ENCODE measurements around the gene FZD2. TPM values are rescaled to one million over a fixed set of nuclear protein-coding genes. Genes with fewer than 3 reads are reported as not detected.

FZD2 gene
- polyA plus RNA-seq, 2 of the 4 experiments (the other 2 are of a cell fraction): 25.8 to 54.9 TPM

GRCh38 chr17:44591206-44591605 lies 33.9 kb downstream of the FZD2 start:
- no peak for FAIRE-seq
- ChIA-PET CTCF (interaction anchor here (0.6 to 5.1 kb wide), 4 partner anchors 9 to 372 kb away, joined by 3 to 36 read pairs (median 4); partner anchors contain the start of gene UBTF), POLR2A (no interaction called here)
- TF ChIP-seq CBX8 (IDR thresholded peaks at IDR 0.05): no peak
- TF ChIP-seq ATOH8 (CRISPR knock-in tag; IDR thresholded peaks at IDR 0.05; ENCODE audit: low read depth): no peak
- no peak for TF ChIP-seq RCOR1 (IDR thresholded peaks at IDR 0.05; ENCODE audit: low read depth, low read length)
- no peak for TF ChIP-seq EHF (CRISPR knock-in tag; IDR thresholded peaks at IDR 0.05)
- TF ChIP-seq CTCF (IDR thresholded peaks at IDR 0.05): no peak
- no peak for TF ChIP-seq NPAS2 (CRISPR knock-in tag; IDR thresholded peaks at IDR 0.05; ENCODE audit: borderline replicate concordance)
- TF ChIP-seq E2F6 (IDR thresholded peaks at IDR 0.05; ENCODE audit: borderline replicate concordance, low read depth): no peak
- TF ChIP-seq ZC3H11A (IDR thresholded peaks at IDR 0.05): no peak
- no peak for TF ChIP-seq ZNF302 (CRISPR knock-in tag; IDR thresholded peaks at IDR 0.05)
- TF ChIP-seq CHD4 (IDR thresholded peaks at IDR 0.05; ENCODE audit: borderline replicate concordance): no peak
- TF ChIP-seq HEYL (CRISPR knock-in tag; IDR thresholded peaks at IDR 0.05): no peak
- TF ChIP-seq SREBF2 (IDR thresholded peaks at IDR 0.05): no peak
- no peak for TF ChIP-seq HES2 (IDR thresholded peaks at IDR 0.05)
- no peak for TF ChIP-seq SMC3 (IDR thresholded peaks at IDR 0.05)
- no peak for DNase-seq (ENCODE audit: low read depth in 1 of 2, low spot score in 1 of 2)
- H3K4me3 ChIP-seq: no peak overlapping the region
- peak overlapping the region in 1 of 2 experiments; percentile 77; a peak in 3 of 6 replicates for H3K27ac ChIP-seq
- no peaks in the 10 kb centered on the region for H3K9me3 ChIP-seq
- H3K4me2 ChIP-seq: no peak overlapping the region
- H3K4me1 ChIP-seq: peaks cover 34% of the 10 kb centered on the region
- ATAC-seq: no peak
- 77% methylated on average over 4 of the region's 4 CpGs for WGBS (ENCODE audit: missing lambda C conversion rate)

- Histone ChIP-seq H3K4me2 (no peak overlapping the region), H3K9me3 (no peaks in the 10 kb centered on the region), H3K4me1 (peaks cover 15% of the 10 kb centered on the region), H3K27ac (peak overlapping the region in 1 of 2 experiments; percentile 51; a peak in 3 of 6 replicates), H3K4me3 (no peak overlapping the region)
- 65% methylated on average over 6 of the region's 6 CpGs for WGBS (ENCODE audit: missing lambda C conversion rate)
- POLR2A ChIA-PET: no interaction called here
- no peak for DNase-seq (ENCODE audit: low read depth in 1 of 2, low spot score in 1 of 2)
- CTCF ChIA-PET: interaction anchor here (0.7 to 5.1 kb wide), 8 partner anchors 10 to 226 kb away, joined by 3 to 36 read pairs (median 4); no protein-coding TSS in a partner anchor
- ATAC-seq: no peak; a peak in 1 of 6 replicates
- TF ChIP-seq TFCP2L1 (CRISPR knock-in tag; IDR thresholded peaks at IDR 0.05) (no peak), FOXS1 (CRISPR knock-in tag; IDR thresholded peaks at IDR 0.05) (no peak), MAFK (IDR thresholded peaks at IDR 0.05; ENCODE audit: partially characterized antibody) (no peak), KDM1A (IDR thresholded peaks at IDR 0.05; ENCODE audit: low read depth) (no peak), ESRRA (IDR thresholded peaks at IDR 0.05; ENCODE audit: borderline replicate concordance, low read length) (no peak), BHLHE40 (IDR thresholded peaks at IDR 0.05; ENCODE audit: low read depth, low read length) (no peak), RNF2 (IDR thresholded peaks at IDR 0.05; ENCODE audit: borderline replicate concordance, low read depth) (no peak), ELK1 (IDR thresholded peaks at IDR 0.05; ENCODE audit: low read depth, low read length) (no peak), SREBF2 (IDR thresholded peaks at IDR 0.05) (no peak), ZFP36 (IDR thresholded peaks at IDR 0.05; ENCODE audit: borderline replicate concordance, partially characterized antibody) (no peak), ZNF302 (CRISPR knock-in tag; IDR thresholded peaks at IDR 0.05) (no peak), CTCF (IDR thresholded peaks at IDR 0.05) (no peak), ZSCAN20 (CRISPR knock-in tag; IDR thresholded peaks at IDR 0.05) (no peak), MAX (IDR thresholded peaks at IDR 0.05) (no peak), HOXA7 (CRISPR knock-in tag; IDR thresholded peaks at IDR 0.05) (no peak), USF2 (IDR thresholded peaks at IDR 0.05) (no peak), MAZ (IDR thresholded peaks at IDR 0.05; ENCODE audit: borderline replicate concordance, low read depth, low read length) (no peak), TP53 (CRISPR knock-in tag; IDR thresholded peaks at IDR 0.05) (no peak), E2F6 (IDR thresholded peaks at IDR 0.05; ENCODE audit: borderline replicate concordance, low read depth) (no peak), ZC3H11A (IDR thresholded peaks at IDR 0.05) (no peak)
- FAIRE-seq: no peak
Observed at GRCh38 chr17:44593156-44593555, 35.9 kb downstream of the FZD2 start.

All from A549 (cell line).